Measurements from ENCODE around the gene BBS9. TPM values are rescaled to one million over a fixed set of nuclear protein-coding genes. Genes with fewer than 3 reads are reported as not detected.

Gene BBS9
- total and polyA plus RNA-seq, 8 donors, result 2.6 to 10.8 (median 6.0) TPM

- TF ChIP-seq CTCF (IDR thresholded peaks at IDR 0.05), result no peak
- ATAC-seq (no peak), FAIRE-seq (no peak), DNase-seq (no peak)
- Histone ChIP-seq H3K9me3 (no peaks in the 10 kb centered on the region), H3K27me3 (no peaks in the 10 kb centered on the region), H3K4me3 (no peak overlapping the region), H3K4me1 (no peaks in the 10 kb centered on the region), H3K36me3 (no peaks in the 10 kb centered on the region), H3K27ac (no peak overlapping the region)
- intact Hi-C loops (cut with DNase I), result no loop called here
Measured at GRCh38 chr7:33393770-33394169, 264.4 kb downstream of the BBS9 start.

GRCh38 chr7:33395340-33395739, 266.0 kb downstream of the BBS9 start:
- ATAC-seq (no peak), FAIRE-seq (no peak), DNase-seq (no peak)
- Histone ChIP-seq H3K9me3 (no peaks in the 10 kb centered on the region), H3K4me3 (no peak overlapping the region), H3K27me3 (no peaks in the 10 kb centered on the region), H3K27ac (no peak overlapping the region), H3K4me1 (no peaks in the 10 kb centered on the region), H3K36me3 (no peaks in the 10 kb centered on the region)
- intact Hi-C loops (cut with DNase I), result no loop called here
- TF ChIP-seq CTCF (IDR thresholded peaks at IDR 0.05), result no peak

- intact Hi-C loops (cut with DNase I), result no loop called here
- ATAC-seq, result no peak
- H3K4me3 ChIP-seq, result no peak overlapping the region
- DNase-seq, result no peak
- FAIRE-seq, result no peak
- H3K27ac ChIP-seq, result no peak overlapping the region
- H3K9me3 ChIP-seq, result no peaks in the 10 kb centered on the region
- WGBS, 2 donors, result 84 to 90% methylated on average over 3 of the region's 3 CpGs
- TF ChIP-seq CTCF (IDR thresholded peaks at IDR 0.05), result no peak
- no peaks in the 10 kb centered on the region for H3K4me1 ChIP-seq
- H3K27me3 ChIP-seq, result no peaks in the 10 kb centered on the region
- H3K36me3 ChIP-seq, result no peaks in the 10 kb centered on the region
Measured at GRCh38 chr7:33399528-33400213, 270.3 kb downstream of the BBS9 start.

GRCh38 chr7:33400214-33400538, 270.8 kb downstream of the BBS9 start:
- Histone ChIP-seq H3K4me1 (no peaks in the 10 kb centered on the region), H3K4me3 (no peak overlapping the region), H3K36me3 (no peaks in the 10 kb centered on the region), H3K27me3 (no peaks in the 10 kb centered on the region), H3K9me3 (no peaks in the 10 kb centered on the region), H3K27ac (no peak overlapping the region)
- intact Hi-C loops (cut with DNase I), result no loop called here
- ATAC-seq (no peak), DNase-seq (no peak), FAIRE-seq (peak; percentile 13)
- WGBS, 2 donors, result 90 to 95% methylated on average over 1 of the region's 1 CpG
- TF ChIP-seq CTCF (IDR thresholded peaks at IDR 0.05), result no peak

GRCh38 chr7:33410266-33410665, 280.9 kb downstream of the BBS9 start:
- FAIRE-seq (no peak), ATAC-seq (no peak), DNase-seq (no peak)
- intact Hi-C loops (cut with DNase I), result no loop called here
- H3K4me1 ChIP-seq, result no peaks in the 10 kb centered on the region
- WGBS, 2 donors, result 54 to 67% methylated on average over 1 of the region's 1 CpG
- H3K36me3 ChIP-seq, result no peaks in the 10 kb centered on the region
- no peaks in the 10 kb centered on the region for H3K9me3 ChIP-seq
- no peak overlapping the region for H3K27ac ChIP-seq
- H3K27me3 ChIP-seq, result no peaks in the 10 kb centered on the region
- no peak for TF ChIP-seq CTCF (IDR thresholded peaks at IDR 0.05)
- H3K4me3 ChIP-seq, result no peak overlapping the region

Data from pancreas (tissue), 10 donors.